Measurements from ENCODE around the gene NCS1. TPM values are rescaled to one million over a fixed set of nuclear protein-coding genes. Genes with fewer than 3 reads are reported as not detected.

NCS1 gene
- total RNA-seq, 3 donors from 2014 or later: 23.8 to 27.5 (median 24.1) TPM

GRCh38 chr9:130285271-130285670 is 113.1 kb downstream of the NCS1 start:
- DNase-seq (no peak), ATAC-seq (no peak)
- H3K4me3 Mint-ChIP-seq: no peak overlapping the region
- H3K27me3 Mint-ChIP-seq (ENCODE audit: low read depth): peaks cover 38% of the 10 kb centered on the region
- no peaks in the 10 kb centered on the region for H3K9me3 Mint-ChIP-seq
- no peaks in the 10 kb centered on the region for H3K36me3 Mint-ChIP-seq (ENCODE audit: insufficient read depth)
- no peaks in the 10 kb centered on the region for H3K4me1 Mint-ChIP-seq (ENCODE audit: low read depth)

GRCh38 chr9:130286072-130286770 is 114.0 kb downstream of the NCS1 start:
- no peaks in the 10 kb centered on the region for H3K9me3 Mint-ChIP-seq
- H3K4me3 Mint-ChIP-seq: no peak overlapping the region
- no peaks in the 10 kb centered on the region for H3K36me3 Mint-ChIP-seq (ENCODE audit: insufficient read depth)
- ATAC-seq: no peak
- H3K27me3 Mint-ChIP-seq (ENCODE audit: low read depth): peaks cover 38% of the 10 kb centered on the region
- no peak for DNase-seq
- H3K4me1 Mint-ChIP-seq (ENCODE audit: low read depth): no peaks in the 10 kb centered on the region

Other genes starting within 250 kb of the NCS1 start
- 100 to 1,000 TPM; 156 to 174 (median 163) TPM for gene FNBP1, start 129.2 kb upstream of the NCS1 start, total RNA-seq
- 10 to 100 TPM; 15.9 to 21.7 (median 17.9) TPM for gene GPR107, start 118.5 kb upstream of the NCS1 start, total RNA-seq
- gene HMCN2, start 93.4 kb downstream of the NCS1 start, total RNA-seq: under 1 TPM in 2 of 3 donors, not detected in 1; 0.03 to 0.05 TPM